ENCODE measurements around the gene NTRK3. TPM values are rescaled to one million over a fixed set of nuclear protein-coding genes. Genes with fewer than 3 reads are reported as not detected.

The NTRK3 gene
- total and polyA plus RNA-seq, 2 donors (not counting 3 experiments of a cell fraction or from before 2014, with no cell fraction given) = not detected

- H3K9me3 ChIP-seq (replicated peaks; ENCODE audit: control insufficient read depth, insufficient read depth, low read length) = no peaks in the 10 kb centered on the region
- H3K4me1 ChIP-seq (ENCODE audit: control insufficient read depth, extremely low read depth, insufficient read depth, low read length) = no peaks in the 10 kb centered on the region
- H3K4me3 ChIP-seq (replicated peaks in 1 of 3; ENCODE audit: insufficient read depth in 1 of 3, low read depth in 1 of 3, low read length in 3 of 3) = no peak overlapping the region
- no peak overlapping the region for H3K27ac ChIP-seq (ENCODE audit: insufficient read depth, low read depth, low read length)
- ChIA-PET POLR2A (no interaction called here), CTCF (no interaction called here)
- TF ChIP-seq POLR2AphosphoS5 (IDR thresholded peaks at IDR 0.05; ENCODE audit: insufficient read depth, low read depth, low read length) (no peak), FOS (IDR thresholded peaks at IDR 0.05; ENCODE audit: borderline replicate concordance, insufficient read depth, low read length) (no peak), MYC (IDR thresholded peaks at IDR 0.05; ENCODE audit: low read depth, low read length) (no peak), GATA2 (IDR thresholded peaks at IDR 0.05; ENCODE audit: insufficient read depth, insufficient read length, low read depth, low read length) (no peak), JUN (IDR thresholded peaks at IDR 0.05; ENCODE audit: borderline replicate concordance, insufficient read depth, insufficient read length, low read depth) (no peak), EZH2 (IDR thresholded peaks at IDR 0.05; ENCODE audit: borderline replicate concordance, low read depth, low read length, severe bottlenecking) (no peak), POLR2A (IDR thresholded peaks at IDR 0.05; ENCODE audit: low read depth, low read length) (no peak)
- TF ChIP-seq, protein P1, sequence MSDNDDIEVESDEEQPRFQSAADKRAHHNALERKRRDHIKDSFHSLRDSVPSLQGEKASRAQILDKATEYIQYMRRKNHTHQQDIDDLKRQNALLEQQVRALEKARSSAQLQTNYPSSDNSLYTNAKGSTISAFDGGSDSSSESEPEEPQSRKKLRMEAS (IDR thresholded peaks at IDR 0.05; ENCODE audit: insufficient read depth, insufficient read length) = no peak
- TF ChIP-seq, protein P2, sequence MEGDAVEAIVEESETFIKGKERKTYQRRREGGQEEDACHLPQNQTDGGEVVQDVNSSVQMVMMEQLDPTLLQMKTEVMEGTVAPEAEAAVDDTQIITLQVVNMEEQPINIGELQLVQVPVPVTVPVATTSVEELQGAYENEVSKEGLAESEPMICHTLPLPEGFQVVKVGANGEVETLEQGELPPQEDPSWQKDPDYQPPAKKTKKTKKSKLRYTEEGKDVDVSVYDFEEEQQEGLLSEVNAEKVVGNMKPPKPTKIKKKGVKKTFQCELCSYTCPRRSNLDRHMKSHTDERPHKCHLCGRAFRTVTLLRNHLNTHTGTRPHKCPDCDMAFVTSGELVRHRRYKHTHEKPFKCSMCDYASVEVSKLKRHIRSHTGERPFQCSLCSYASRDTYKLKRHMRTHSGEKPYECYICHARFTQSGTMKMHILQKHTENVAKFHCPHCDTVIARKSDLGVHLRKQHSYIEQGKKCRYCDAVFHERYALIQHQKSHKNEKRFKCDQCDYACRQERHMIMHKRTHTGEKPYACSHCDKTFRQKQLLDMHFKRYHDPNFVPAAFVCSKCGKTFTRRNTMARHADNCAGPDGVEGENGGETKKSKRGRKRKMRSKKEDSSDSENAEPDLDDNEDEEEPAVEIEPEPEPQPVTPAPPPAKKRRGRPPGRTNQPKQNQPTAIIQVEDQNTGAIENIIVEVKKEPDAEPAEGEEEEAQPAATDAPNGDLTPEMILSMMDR (IDR thresholded peaks at IDR 0.05; ENCODE audit: extremely low read depth in 1 of 2, insufficient read depth in 1 of 2, low read depth in 1 of 2, low read length in 2 of 2) = no peak
- H3K36me3 ChIP-seq (ENCODE audit: control insufficient read depth in 2 of 2, extremely low read depth in 1 of 2, insufficient read depth in 2 of 2, low read length in 2 of 2) = no peaks in the 10 kb centered on the region
- no peaks in the 10 kb centered on the region for H3K9me1 ChIP-seq (replicated peaks; ENCODE audit: control insufficient read depth, extremely low read depth, insufficient read depth, low read length)
- H4K20me1 ChIP-seq (replicated peaks; ENCODE audit: control insufficient read depth, extremely low read depth, insufficient read depth, low read length) = no peaks in the 10 kb centered on the region
- intact Hi-C loops (cut with micrococcal nuclease) = no loop called here
- no peak overlapping the region for H3K4me2 ChIP-seq (ENCODE audit: insufficient read depth, low read length)
- no peak for DNase-seq (ENCODE audit: low read depth, low spot score)
- dilution Hi-C loops (cut with MboI; ENCODE audit: extremely low pct_ligation_motif_present, low sequenced_read_pairs) = no loop called here
- H3K9ac ChIP-seq (replicated peaks; ENCODE audit: extremely low read depth, insufficient read depth, low read length) = no peak overlapping the region
- H3K79me2 ChIP-seq (ENCODE audit: control insufficient read depth, insufficient read depth, low read length) = no peaks in the 10 kb centered on the region
- no peaks in the 10 kb centered on the region for H3K27me3 ChIP-seq (ENCODE audit: control insufficient read depth in 2 of 2, insufficient read depth in 2 of 2, low read length in 2 of 2)
- no peak for FAIRE-seq
- H2AFZ ChIP-seq (ENCODE audit: low read depth, low read length) = no peak overlapping the region
- BruUV-seq (replicated peaks) = no TSS peak
These were observed 207.0 kb downstream of the NTRK3 start for GRCh38 chr15:88049506-88049905.

Measured in endothelial cell of umbilical vein (primary cell).